OCI-LY3 (cell line): ENCODE data around the gene CFAP221.

Experiments
- H2AFZ ChIP-seq: fragments of 200-600, 300-600 bp; shearing (Covaris generic); 2 replicates; pipeline ENCODE4 v1.6.0; 2014; ENCODE audit warnings: antibody characterized with exemption, low read depth, low read length
- H3K27ac ChIP-seq: fragments of 200-600, 300-600 bp; sonication (generic); 2 replicates; pipeline ENCODE4 v1.5.1; 2014; ENCODE audit warnings: mild to moderate bottlenecking, low read length, moderate library complexity, mixed read lengths
- H3K27me3 ChIP-seq: fragments of 200-600, 300-600 bp; sonication (generic); 2 replicates; pipeline ENCODE4 v1.6.1; 2014; ENCODE audit warnings: low read depth, low read length, mixed read lengths
- H3K36me3 ChIP-seq: fragments of 200-600, 300-600 bp; sonication (generic); replicated peaks from 2 replicates; pipeline ENCODE3; 2014; ENCODE audit warnings: low read depth, low read length, mixed read lengths
- H3K4me1 ChIP-seq: fragments of 300-600, 200-600 bp; sonication (generic); 2 replicates; pipeline ENCODE4 v1.6.1; 2014; ENCODE audit warnings: low read length, mixed read lengths
- H3K4me2 ChIP-seq: fragments of 200-600, 300-600 bp; sonication (generic); 2 replicates; pipeline ENCODE4 v1.6.1; 2014; ENCODE audit warnings: low read length, mixed read lengths
- H3K4me3 ChIP-seq: fragments of 300-600, 200-600 bp; sonication (generic); 2 replicates; pipeline ENCODE4 v1.5.1; 2014; ENCODE audit warnings: antibody characterized with exemption, mild to moderate bottlenecking, low read length, moderate library complexity
- H3K79me2 ChIP-seq: fragments of 300-600, 200-600 bp; shearing (Covaris generic); 2 replicates; pipeline ENCODE4 v1.6.1; 2014; ENCODE audit warnings: mild to moderate bottlenecking, low read length, mixed read lengths
- H3K9ac ChIP-seq: fragments of 300-600, 200-600 bp; shearing (Covaris generic); 2 replicates; pipeline ENCODE4 v1.6.0; 2014; ENCODE audit warnings: mild to moderate bottlenecking, low read length, moderate library complexity
- H3K9me3 ChIP-seq: fragments of 200-600, 300-600 bp; shearing (Covaris generic); 2 replicates; pipeline ENCODE4 v1.6.1; 2014; ENCODE audit warnings: low read length, mixed read lengths; ENCODE audit not compliant: insufficient read depth
- H4K20me1 ChIP-seq: fragments of 200-600, 300-600 bp; sonication (generic); 2 replicates; pipeline ENCODE4 v1.6.1; 2016; ENCODE audit warnings: low read length, mixed read lengths; ENCODE audit not compliant: insufficient read depth
- EZH2phosphoT487 ChIP-seq: fragments of 200-600 bp; shearing (Covaris generic); IDR thresholded peaks from 2 replicates; pipeline ENCODE4 v1.6.1; 2018; ENCODE audit warnings: antibody characterized with exemption, mixed run types, low read depth
- TF ChIP-seq, protein P1 (sequence below): fragments of 200-600, 300-600 bp; sonication (generic); IDR thresholded peaks from 2 replicates; pipeline ENCODE4 v1.5.1; 2014; ENCODE audit warnings: antibody characterized with exemption, low read length, low read depth

CFAP221 gene

DNA sequence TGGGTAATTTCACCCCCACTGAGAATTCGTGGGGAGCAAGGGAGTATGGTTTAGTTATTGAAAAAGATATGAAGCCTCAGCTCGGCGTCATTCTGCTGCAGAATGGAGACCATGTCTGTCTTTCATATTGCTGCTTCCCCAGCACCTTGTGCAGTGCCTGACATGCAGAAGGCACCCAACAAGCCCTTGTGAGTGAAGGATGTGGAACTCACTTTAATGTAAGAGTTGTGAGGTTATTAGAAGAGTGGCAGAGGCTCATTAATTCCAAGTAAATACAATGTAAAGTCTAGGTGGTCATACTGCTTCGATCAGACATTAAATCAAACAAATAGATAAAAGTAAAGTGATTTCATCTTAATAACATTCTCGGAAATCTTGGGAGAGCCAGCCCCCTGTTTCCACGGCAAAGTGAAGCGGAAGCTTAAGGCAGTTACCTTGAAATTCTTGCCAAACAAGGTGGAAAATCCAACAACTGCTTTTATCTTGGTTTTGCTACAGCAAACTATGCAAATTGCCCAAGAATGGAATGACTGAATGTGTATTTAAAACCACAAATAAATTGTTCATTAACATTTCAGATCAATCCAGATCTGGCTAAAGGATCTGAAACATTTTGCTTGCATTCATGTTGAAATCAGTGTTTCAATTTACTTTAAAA lies 9.6 kb downstream of the CFAP221 start:
- Histone ChIP-seq H3K27me3 (peaks cover 16% of the 10 kb centered on the region), H3K27ac (no peak overlapping the region), H3K9ac (no peak overlapping the region), H3K9me3 (no peaks in the 10 kb centered on the region), H3K79me2 (no peaks in the 10 kb centered on the region), H3K4me2 (no peak overlapping the region), H2AFZ (no peak overlapping the region), H3K4me3 (no peak overlapping the region), H3K4me1 (no peaks in the 10 kb centered on the region), H4K20me1 (no peaks in the 10 kb centered on the region), H3K36me3 (no peaks in the 10 kb centered on the region)
- TF ChIP-seq EZH2phosphoT487 = no peak
- TF ChIP-seq, protein P1, sequence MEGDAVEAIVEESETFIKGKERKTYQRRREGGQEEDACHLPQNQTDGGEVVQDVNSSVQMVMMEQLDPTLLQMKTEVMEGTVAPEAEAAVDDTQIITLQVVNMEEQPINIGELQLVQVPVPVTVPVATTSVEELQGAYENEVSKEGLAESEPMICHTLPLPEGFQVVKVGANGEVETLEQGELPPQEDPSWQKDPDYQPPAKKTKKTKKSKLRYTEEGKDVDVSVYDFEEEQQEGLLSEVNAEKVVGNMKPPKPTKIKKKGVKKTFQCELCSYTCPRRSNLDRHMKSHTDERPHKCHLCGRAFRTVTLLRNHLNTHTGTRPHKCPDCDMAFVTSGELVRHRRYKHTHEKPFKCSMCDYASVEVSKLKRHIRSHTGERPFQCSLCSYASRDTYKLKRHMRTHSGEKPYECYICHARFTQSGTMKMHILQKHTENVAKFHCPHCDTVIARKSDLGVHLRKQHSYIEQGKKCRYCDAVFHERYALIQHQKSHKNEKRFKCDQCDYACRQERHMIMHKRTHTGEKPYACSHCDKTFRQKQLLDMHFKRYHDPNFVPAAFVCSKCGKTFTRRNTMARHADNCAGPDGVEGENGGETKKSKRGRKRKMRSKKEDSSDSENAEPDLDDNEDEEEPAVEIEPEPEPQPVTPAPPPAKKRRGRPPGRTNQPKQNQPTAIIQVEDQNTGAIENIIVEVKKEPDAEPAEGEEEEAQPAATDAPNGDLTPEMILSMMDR = no peak

DNA sequence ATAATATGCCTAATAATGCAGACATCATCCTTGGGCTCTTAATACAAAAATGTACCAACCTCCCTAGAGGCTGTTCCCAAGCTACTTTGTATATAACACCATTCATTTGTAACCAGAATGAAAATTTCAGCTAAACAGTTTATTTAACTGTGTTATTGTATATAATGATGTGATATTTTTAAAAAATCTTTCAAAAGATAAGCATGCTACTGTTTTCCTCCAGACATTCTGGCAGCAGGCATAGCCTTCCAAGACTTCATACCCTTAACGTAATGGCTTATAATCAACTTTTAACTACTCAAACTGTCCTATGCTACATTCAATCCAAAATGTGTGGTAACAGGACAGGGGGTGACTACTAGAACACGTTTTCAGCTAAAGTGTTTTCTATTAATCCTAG lies 21.2 kb downstream of the CFAP221 start:
- H3K9ac ChIP-seq = no peak overlapping the region
- no peaks in the 10 kb centered on the region for H4K20me1 ChIP-seq
- no peak overlapping the region for H2AFZ ChIP-seq

DNA sequence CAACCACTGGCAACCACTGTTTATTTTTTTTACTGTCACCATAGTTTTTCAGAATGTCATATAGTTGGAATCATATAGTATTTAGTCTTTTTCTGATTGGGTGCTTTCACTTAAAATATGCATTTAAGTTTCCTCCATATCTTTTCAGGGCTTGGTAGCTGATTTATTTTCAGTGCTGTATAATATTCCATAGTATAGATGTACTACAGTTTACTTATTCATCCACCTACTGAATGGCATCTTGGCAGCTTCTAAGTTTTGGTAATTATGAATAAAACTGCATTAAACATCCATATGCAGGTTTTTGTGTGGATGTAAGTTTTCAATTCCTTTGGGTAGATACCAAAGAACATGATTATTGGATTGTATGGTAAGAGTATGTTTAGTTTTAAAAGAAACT lies 23.0 kb downstream of the CFAP221 start:
- peaks cover 14% of the 10 kb centered on the region for H3K27me3 ChIP-seq
- H3K9me3 ChIP-seq = no peaks in the 10 kb centered on the region
- H3K79me2 ChIP-seq = no peaks in the 10 kb centered on the region
- TF ChIP-seq, protein P1 = no peak
- no peak for TF ChIP-seq EZH2phosphoT487
- H3K9ac ChIP-seq = no peak overlapping the region
- no peaks in the 10 kb centered on the region for H4K20me1 ChIP-seq
- H3K4me2 ChIP-seq = no peak overlapping the region
- no peak overlapping the region for H3K27ac ChIP-seq
- no peaks in the 10 kb centered on the region for H3K36me3 ChIP-seq
- no peak overlapping the region for H3K4me3 ChIP-seq
- H3K4me1 ChIP-seq = peaks cover 11% of the 10 kb centered on the region
- no peak overlapping the region for H2AFZ ChIP-seq

More for the DNA sequence above, 21.2 kb downstream of the CFAP221 start:
- TF ChIP-seq, protein P1 = no peak
- TF ChIP-seq EZH2phosphoT487 = no peak
- Histone ChIP-seq H3K4me3 (no peak overlapping the region), H3K9me3 (no peaks in the 10 kb centered on the region), H3K36me3 (no peaks in the 10 kb centered on the region), H3K4me2 (no peak overlapping the region), H3K27me3 (peaks cover 15% of the 10 kb centered on the region), H3K4me1 (no peaks in the 10 kb centered on the region), H3K79me2 (no peaks in the 10 kb centered on the region), H3K27ac (no peak overlapping the region)

DNA sequence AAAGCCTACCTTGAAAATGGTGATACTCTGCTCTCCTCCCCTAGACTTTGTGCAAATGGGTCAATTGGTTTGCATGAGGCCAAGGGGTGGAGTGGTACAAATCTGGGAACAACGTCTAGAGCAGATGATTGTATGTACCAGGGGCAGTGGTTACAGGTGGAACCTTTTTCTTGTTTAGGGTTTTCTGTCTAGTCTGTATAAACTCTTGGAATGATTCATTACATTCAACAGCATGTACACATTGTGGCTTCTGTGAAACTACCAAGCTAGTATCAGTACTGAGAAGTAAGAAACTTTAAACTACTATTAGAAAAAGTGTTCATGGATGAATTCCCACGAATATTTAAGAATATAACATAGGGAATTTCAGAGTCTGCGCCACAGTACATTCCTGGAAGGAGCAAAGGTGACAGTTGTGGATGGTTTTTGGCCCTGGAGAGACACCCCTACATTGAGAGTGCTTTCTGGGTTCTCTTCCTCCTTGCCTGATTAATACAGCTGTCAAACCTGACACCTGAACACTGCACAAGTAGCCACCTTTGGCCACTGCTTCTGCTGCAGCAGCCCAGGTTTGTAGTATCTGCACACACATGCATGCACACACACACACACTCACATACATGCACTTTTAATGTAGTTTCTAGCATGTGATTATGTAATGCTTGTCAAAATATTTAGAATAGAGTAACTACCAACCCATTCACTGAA lies 30.0 kb downstream of the CFAP221 start:
- Histone ChIP-seq H3K79me2 (no peaks in the 10 kb centered on the region), H2AFZ (no peak overlapping the region), H3K4me3 (0 out of 2 replicates have a peak overlapping the region, but pooled peaks have one; percentile 11), H3K27ac (no peak overlapping the region), H3K36me3 (no peaks in the 10 kb centered on the region), H4K20me1 (peaks cover 4% of the 10 kb centered on the region; the same call in 1 of the 2 replicates), H3K4me1 (peaks cover 42% of the 10 kb centered on the region), H3K9ac (no peak overlapping the region), H3K4me2 (peak overlapping the region; percentile 57), H3K9me3 (no peaks in the 10 kb centered on the region), H3K27me3 (peaks cover 49% of the 10 kb centered on the region)
- TF ChIP-seq EZH2phosphoT487 = peak; percentile 80
- TF ChIP-seq, protein P1 = no peak
